ENCODE measurements around the gene ZNF33B.
A peak's percentile ranks its signal among the peaks of the same experiment; 100 is the strongest.
"Not testable (repeated sequence)": the region's sequence is repeated elsewhere in the genome, so short reads cannot be mapped to it uniquely, and the experiment has no call there.

Gene ZNF33B

GRCh38 chr10:42638055-42638820 is at the start of gene ZNF33B:
Gene ZNF33B (minus strand): TSS chr10:42638570. CDS start chr10:42636928, 1,642 bp downstream.
- peak; percentile 72 for DNase-seq

GRCh38 chr10:42684517-42684916 is 46.1 kb upstream of the ZNF33B start:
- no peak for DNase-seq

GRCh38 chr10:42680267-42680666 is 41.9 kb upstream of the ZNF33B start:
- no peak for DNase-seq

- DNase-seq = not testable (repeated sequence)
Observed at GRCh38 chr10:42665181-42665979, 27.0 kb upstream of the ZNF33B start.

- DNase-seq = no peak
Observed at GRCh38 chr10:42654419-42654818, 16.0 kb upstream of the ZNF33B start.

DNA sequence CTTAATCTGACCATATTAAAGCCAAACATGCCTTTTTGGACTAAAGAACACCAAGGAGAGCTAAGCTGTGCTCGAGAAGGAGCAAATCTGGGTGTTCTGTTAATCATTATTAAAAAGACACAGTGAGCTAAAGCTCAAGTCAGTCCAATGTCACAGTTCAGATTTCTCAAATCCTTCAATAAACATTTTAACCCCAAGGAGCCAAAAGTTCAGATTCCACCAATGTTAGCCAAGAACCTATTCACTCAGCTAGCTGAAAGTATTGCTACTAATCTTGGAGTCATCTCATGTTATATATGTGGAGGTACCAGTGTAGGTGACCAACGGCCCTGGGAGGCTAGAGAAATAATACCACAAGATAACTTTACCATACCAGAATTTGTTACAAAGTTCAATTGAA is 14.5 kb upstream of the ZNF33B start:
- DNase-seq = no peak

DNA sequence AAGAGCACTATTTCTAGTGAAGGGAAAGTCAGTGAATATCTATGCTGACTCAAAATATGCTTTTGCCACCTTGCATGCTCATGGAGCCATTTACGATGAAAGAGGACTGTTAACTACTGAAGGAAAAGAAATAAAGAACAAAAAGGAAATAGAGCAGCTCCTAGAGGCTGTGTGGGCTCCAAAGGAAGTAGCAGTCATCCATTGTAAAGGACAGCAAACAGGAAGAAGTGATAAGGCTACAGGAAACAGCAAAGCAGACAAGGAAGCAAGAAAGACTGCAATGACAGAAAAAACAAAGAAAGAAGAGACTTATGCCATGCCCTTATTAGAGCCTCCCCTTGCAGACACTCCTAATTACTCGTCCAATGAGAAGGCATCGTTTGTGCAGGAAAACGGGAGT is 12.0 kb upstream of the ZNF33B start:
- DNase-seq = no peak

GRCh38 chr10:42648512-42648911 is 10.1 kb upstream of the ZNF33B start:
- no peak for DNase-seq

DNA sequence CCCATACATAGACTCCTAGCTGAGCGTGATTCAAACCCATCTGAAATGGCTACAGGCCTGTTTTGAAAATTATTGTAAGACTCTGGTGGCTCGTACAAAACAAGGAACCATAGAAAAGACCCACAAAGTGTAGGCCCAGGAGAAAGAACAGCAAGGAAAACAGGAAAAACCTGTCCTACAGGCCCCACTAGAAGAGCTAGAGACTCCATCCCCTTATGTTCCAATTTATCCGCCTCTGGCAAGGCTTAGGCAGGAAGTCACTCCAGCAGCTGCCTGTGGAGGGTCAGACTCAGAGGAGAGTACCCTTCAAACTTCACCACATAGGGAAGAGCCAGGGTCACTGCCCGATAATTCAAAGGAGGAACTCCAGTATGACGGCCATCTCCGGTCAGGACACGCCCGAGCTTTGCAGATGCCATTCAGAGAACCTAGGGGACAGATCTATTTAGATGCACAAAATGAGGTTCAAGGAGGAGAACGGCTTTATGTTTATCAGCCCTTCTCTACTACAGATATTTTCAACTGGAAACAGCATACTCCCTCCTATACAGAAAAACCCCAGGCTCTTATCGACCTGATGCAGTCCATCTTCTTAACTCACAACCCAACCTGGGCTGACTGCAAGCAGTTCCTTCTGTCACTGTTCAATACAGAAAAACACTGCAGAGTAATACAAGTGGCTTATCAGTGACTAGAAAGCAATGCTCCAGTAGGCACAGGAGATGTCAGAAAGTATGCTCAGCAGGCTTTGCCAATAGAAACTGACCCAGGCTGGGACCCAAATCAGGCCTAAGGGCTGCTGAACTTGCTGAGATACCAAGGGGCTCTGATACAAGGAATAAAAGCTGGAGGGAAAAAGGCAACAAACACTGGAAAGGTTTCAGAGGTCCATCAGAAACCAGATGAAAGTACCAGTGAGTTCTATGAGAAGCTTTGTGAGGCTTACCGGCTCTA is 8.6 kb upstream of the ZNF33B start:
- no peak for DNase-seq

DNA sequence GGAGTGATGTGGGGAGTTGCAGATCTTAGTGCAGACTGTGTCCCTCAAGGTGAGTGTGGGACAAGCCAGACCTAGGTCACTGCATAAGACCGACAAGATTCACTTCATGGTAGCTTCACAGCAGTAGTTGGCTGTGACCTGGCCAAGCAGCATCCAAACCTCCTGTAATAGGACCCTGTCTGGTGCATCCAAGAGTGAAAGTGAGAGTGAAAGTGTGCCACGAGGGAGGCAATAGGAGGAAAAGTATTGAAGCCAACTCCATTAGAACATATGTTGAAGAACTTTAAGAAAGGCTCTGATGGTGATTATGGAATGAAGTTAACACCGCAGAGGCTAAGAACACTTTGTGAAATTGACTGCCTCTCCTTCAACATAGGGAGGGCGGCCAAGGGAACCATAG is 7.8 kb upstream of the ZNF33B start:
- DNase-seq = no peak

- no peak for DNase-seq
Observed at GRCh38 chr10:42645516-42645915, 7.1 kb upstream of the ZNF33B start.

DNA sequence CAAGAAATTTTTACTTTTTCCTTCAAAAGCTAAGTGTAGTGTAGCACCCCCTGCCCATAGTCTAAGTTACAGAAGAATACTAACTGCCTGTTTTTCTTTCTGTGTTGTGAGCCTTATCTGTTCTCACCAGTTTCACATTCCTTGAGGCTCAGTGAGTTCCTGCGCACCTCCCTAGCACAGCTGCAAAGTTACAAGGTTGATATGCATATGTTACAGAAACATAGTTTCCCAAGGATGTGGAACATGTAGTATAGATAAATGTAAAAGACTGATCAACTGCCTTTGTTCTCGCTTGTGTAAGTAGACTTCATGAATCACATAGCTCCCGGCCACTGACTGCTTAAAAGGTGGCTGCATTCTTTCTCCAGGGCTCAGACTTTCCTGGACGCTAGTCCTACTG is 6.7 kb upstream of the ZNF33B start:
- DNase-seq = no peak

- DNase-seq = no peak
Observed at GRCh38 chr10:42640610-42641229, 2.4 kb upstream of the ZNF33B start.

- DNase-seq = no peak
Observed at GRCh38 chr10:42638821-42639270, 476 bp upstream of the ZNF33B start.

DNA sequence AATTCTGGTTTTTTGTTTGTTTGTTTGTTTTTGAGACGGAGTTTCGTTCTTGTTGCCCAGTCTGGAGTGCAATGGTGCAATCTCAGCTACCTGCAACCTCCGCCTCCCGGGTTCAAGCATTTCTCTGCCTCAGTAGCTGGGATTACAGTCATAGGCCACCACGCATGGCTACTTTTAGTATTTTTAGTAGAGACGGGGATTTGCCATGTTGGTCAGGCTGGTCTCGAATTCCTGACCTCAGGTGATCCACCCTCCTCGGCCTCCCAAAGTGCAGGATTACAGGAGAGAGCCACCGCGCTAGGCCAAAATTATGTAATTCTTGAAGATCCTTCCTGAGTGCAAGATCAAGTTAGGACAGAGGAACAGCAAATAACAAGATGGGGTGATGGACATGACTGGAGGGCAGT is 719 bp downstream of the ZNF33B start:
- no peak for DNase-seq

GRCh38 chr10:42637142-42637541 is 1.2 kb downstream of the ZNF33B start:
- no peak for DNase-seq

DNA sequence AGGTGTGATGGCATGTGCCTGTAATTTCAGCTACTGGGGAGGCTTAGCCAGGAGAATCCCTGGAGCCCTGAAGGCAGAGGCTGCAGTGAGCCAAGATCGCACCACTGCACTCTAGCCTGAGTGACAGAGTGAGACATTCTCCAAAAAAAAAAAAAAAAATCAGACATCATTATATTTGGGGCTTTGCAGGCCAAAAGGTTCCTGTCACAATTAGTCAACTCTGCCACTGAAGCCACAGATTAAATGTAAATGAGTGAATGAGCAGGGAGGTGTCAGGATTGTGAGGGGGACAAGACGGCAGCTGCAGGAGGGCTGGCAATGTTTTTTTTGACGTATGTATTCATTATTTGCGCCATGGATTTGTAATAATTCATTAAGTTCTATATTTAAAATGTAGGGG is 3.3 kb downstream of the ZNF33B start:
- no peak for DNase-seq

- DNase-seq = no peak
Observed at GRCh38 chr10:42632564-42632963, 5.8 kb downstream of the ZNF33B start.

GRCh38 chr10:42630537-42631134 is 7.7 kb downstream of the ZNF33B start:
- no peak for DNase-seq

DNA sequence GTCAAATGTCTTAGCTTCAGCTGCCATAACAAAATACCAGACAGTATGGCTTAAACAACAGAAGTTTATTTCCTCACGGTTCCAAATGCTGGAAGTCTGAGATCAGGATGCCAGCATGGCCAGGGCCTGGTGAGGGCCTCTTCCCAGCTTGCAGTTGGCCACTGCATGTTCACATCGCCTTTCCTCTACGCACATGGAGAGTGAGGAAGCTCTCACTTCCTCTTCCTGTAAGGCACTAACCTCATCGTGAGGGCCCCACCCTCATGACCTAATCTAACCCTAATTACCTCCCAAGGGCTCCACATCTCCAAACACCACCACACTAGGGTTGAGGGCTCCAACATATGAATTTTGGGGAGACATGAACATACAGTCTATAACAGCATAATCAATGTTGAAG is 14.4 kb downstream of the ZNF33B start:
- DNase-seq = no peak

GRCh38 chr10:42618424-42618823 is 19.9 kb downstream of the ZNF33B start:
- no peak for DNase-seq

GRCh38 chr10:42615419-42615818 is 23.0 kb downstream of the ZNF33B start:
- no peak for DNase-seq

All from NCI-H446 treated with DMSO at 0.1 percent for 48 hours (cell line).